Activated CD8-positive, alpha-beta memory T cell treated with anti-CD3 and anti-CD28 coated beads, Interleukin-2, amount 10 ng/mL, durations not matched to agents 7 days and 5 days (primary cell): ENCODE results near the gene ACSF3. TPM values are rescaled to one million over a fixed set of nuclear protein-coding genes. Genes with fewer than 3 reads are reported as not detected.
A peak's percentile ranks its signal among the peaks of the same experiment; 100 is the strongest.
"Not testable (repeated sequence)": the region's sequence is repeated elsewhere in the genome, so short reads cannot be mapped to it uniquely, and the experiment has no call there.

Source experiments
- ATAC-seq: fragments of 150-1000 bp; cut with Tn5 transposase; one replicate; pipeline ENCODE4 v1.10.0; 2021; ENCODE audit warnings: moderate library complexity
- CTCF ChIA-PET: fragments of 350-600 bp; sonication (Branson Sonifier 250); formaldehyde crosslinking; loops from one replicate; lab custom pipeline; 2021; ENCODE audit warnings: antibody characterized with exemption; lab: Charles Lee
- DNase-seq: peaks from one replicate; pipeline ENCODE4 v3.0.0-alpha.2; 2020
- H3K27ac Mint-ChIP-seq: one replicate; pipeline ENCODE4 v1.8.0; 2021; ENCODE audit warnings: mild to moderate bottlenecking, mixed read lengths
- H3K27me3 Mint-ChIP-seq: one replicate; pipeline ENCODE4 v1.8.0; 2021; ENCODE audit warnings: mixed read lengths
- H3K36me3 Mint-ChIP-seq: one replicate; pipeline ENCODE4 v1.8.0; 2021; ENCODE audit warnings: mild to moderate bottlenecking, mixed read lengths
- H3K4me1 Mint-ChIP-seq: one replicate; pipeline ENCODE4 v1.8.0; 2021; ENCODE audit warnings: mixed read lengths
- H3K4me3 Mint-ChIP-seq: one replicate; pipeline ENCODE4 v1.8.0; 2021; ENCODE audit warnings: mild to moderate bottlenecking, moderate library complexity, mixed read lengths
- H3K9me3 Mint-ChIP-seq: one replicate; pipeline ENCODE4 v1.8.0; 2022; ENCODE audit warnings: low read depth, mixed read lengths
- total RNA-seq, 2 experiments: library from RNA; stranded (reverse); gene quantifications; one replicate each; pipeline ENCODE4 v1.2.3, GENCODE V29; 2021

Gene ACSF3
- total RNA-seq, 2 experiments from 2014 or later: 43.6 to 56.7 TPM

DNA sequence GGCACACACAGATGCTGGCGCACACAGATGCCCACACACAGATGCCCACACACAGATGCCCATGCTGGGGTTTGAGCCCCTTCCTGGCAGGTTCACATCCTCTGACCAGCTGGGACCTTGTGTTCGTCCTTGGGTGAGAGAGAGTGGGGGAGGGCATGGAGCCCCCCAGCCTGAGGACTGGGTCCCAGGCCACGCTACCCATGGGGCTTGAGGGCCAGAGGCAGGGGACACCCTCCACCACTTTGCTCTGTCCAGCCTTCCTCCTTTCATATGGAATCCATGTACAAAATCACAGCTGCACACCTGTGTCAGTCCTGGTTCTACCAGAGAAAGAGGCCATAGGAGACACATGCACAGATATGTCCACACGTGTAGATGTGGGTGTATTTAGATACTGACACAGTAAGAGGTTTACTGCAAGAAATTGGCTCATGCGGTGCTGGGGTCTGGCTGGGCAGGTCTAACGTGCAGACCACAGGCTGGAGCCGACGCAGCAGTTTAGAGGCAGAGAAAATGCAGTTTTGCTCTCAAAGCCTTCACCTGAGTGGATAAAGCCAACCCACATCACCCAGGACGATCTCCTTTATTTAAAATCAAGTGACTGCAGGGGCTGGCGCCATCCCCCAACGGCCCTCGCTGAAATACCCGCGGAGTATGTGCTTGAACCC lies 95.8 kb downstream of the ACSF3 start:
- Mint-ChIP-seq H3K36me3 (no peaks in the 10 kb centered on the region), H3K27me3 (no peaks in the 10 kb centered on the region), H3K27ac (no peak overlapping the region), H3K4me3 (no peak overlapping the region), H3K9me3 (no peaks in the 10 kb centered on the region), H3K4me1 (no peaks in the 10 kb centered on the region)
- CTCF ChIA-PET: no interaction called here
- no peak for DNase-seq
- no peak for ATAC-seq

DNA sequence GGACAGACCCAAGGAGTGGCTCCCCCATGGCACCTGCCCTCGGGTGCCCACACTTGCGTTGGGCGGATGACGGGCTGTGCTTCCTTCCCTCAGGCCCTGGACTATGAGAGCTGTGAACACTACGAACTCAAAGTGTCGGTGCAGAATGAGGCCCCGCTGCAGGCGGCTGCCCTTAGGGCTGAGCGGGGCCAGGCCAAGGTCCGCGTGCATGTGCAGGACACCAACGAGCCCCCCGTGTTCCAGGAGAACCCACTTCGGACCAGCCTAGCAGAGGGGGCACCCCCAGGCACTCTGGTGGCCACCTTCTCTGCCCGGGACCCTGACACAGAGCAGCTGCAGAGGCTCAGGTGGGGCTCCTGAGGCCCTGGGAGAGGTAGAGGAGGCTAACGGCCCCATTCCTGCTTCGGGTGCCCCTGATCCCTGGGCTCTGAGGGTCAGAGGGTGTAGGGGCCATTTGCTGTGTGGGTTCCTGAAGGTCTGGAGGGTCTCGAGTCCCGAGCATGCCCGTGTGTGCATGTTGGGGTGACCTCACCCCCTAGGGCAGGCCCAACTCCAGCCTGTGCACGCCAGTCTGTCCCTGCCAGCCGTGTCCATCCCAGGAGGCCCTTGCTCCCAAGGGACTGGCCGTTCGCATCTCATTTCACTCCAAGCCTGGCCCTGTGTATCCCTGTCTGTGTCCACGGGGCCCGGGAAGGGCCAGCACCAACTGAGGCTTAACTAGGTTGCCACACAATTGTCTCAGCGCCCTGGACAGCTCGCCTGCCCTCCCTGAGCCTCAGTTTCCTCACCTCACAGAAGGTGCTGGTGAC lies 96.7 kb downstream of the ACSF3 start:
- Mint-ChIP-seq H3K4me3 (no peak overlapping the region), H3K27me3 (no peaks in the 10 kb centered on the region)
- CTCF ChIA-PET: no interaction called here

DNA sequence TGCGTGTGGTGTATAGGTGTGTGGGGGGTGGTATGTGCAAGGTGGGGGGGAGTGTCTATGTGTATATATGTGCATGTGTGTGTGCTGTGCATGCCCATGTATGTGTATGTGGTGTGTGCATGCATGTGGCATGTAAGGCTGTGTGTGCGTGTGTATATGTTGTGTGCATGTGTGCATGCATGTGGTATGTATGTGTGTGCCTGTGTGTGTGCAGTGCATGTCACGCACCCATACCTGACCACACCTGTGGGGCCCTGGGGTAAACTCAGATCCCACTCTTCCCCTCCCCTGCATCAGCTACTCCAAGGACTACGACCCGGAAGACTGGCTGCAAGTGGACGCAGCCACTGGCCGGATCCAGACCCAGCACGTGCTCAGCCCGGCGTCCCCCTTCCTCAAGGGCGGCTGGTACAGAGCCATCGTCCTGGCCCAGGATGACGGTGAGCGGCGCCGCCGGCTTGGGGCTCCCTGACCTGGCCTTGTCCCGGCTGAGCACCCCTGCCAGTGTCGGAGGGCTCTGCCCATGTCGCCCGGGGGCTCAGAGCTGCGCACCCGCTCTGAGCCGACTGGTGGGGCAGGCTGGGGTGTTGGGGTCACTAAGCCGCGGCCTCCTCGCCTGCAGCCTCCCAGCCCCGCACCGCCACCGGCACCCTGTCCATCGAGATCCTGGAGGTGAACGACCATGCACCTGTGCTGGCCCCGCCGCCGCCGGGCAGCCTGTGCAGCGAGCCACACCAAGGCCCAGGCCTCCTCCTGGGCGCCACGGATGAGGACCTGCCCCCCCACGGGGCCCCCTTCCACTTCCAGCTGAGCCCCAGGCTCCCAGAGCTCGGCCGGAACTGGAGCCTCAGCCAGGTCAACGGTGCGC lies 97.6 kb downstream of the ACSF3 start:
- H3K27ac Mint-ChIP-seq: no peak overlapping the region
- no peaks in the 10 kb centered on the region for H3K9me3 Mint-ChIP-seq
- no peaks in the 10 kb centered on the region for H3K36me3 Mint-ChIP-seq
- no peak for DNase-seq
- no peak for ATAC-seq
- H3K4me1 Mint-ChIP-seq: no peaks in the 10 kb centered on the region
- no peaks in the 10 kb centered on the region for H3K27me3 Mint-ChIP-seq
- CTCF ChIA-PET: no interaction called here
- no peak overlapping the region for H3K4me3 Mint-ChIP-seq

More for the DNA sequence above, 96.7 kb downstream of the ACSF3 start:
- no peaks in the 10 kb centered on the region for H3K9me3 Mint-ChIP-seq
- no peak overlapping the region for H3K27ac Mint-ChIP-seq
- ATAC-seq (no peak), DNase-seq (no peak)
- H3K36me3 Mint-ChIP-seq: no peaks in the 10 kb centered on the region
- no peaks in the 10 kb centered on the region for H3K4me1 Mint-ChIP-seq

DNA sequence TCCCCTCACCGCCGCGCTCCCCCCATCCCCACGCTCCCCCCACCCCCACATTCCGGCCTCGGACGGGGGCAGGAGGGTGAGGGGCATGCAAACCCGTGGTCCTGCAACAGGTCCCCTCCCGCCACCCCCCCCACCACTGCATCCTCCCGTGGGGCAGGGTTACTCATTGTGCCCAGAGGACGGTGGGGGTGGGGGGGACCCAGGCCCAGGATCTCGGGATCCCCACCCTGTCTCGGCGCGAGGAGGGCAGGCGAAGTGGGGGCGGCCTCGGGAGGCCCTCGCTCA lies 98.2 kb downstream of the ACSF3 start:
- Mint-ChIP-seq H3K27me3 (no peaks in the 10 kb centered on the region), H3K4me1 (no peaks in the 10 kb centered on the region), H3K4me3 (no peak overlapping the region), H3K27ac (no peak overlapping the region), H3K36me3 (no peaks in the 10 kb centered on the region), H3K9me3 (no peaks in the 10 kb centered on the region)
- ATAC-seq (no peak), DNase-seq (no peak)
- CTCF ChIA-PET: no interaction called here

DNA sequence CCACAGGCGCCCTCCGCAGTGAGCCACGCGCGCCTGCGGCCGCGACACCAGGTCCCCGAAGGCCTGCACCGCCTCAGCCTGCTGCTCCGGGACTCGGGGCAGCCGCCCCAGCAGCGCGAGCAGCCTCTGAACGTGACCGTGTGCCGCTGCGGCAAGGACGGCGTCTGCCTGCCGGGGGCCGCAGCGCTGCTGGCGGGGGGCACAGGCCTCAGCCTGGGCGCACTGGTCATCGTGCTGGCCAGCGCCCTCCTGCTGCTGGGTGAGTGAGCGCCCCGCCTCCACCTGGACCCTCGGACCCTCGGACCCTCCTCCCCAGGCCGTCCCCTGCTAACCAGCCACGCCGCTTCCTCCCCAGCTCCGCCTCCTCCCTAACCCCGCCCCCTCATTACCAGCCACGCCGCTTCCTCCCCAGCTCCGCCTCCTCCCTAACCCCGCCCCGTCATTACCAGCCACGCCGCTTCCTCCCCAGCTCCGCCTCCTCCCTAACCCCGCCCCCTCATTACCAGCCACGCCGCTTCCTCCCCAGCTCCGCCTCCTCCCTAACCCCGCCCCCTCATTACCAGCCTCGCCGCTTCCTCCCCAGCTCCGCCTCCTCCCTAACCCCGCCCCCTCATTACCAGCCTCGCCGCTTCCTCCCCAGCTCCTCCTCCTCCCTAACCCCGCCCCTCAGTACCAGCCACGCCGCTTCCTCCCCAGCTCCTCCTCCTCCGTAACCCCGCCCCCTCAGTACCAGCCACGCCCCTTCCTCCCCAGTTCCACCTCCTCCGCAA lies 98.7 kb downstream of the ACSF3 start:
- H3K27ac Mint-ChIP-seq, H3K9me3 Mint-ChIP-seq, H3K4me1 Mint-ChIP-seq, H3K27me3 Mint-ChIP-seq, H3K4me3 Mint-ChIP-seq, H3K36me3 Mint-ChIP-seq: not testable (repeated sequence)
- ATAC-seq (peak; percentile 52), DNase-seq (peak; percentile 86)
- CTCF ChIA-PET: interaction anchor here (0.9 kb wide), 1 partner anchor 335 kb away, joined by 3 read pairs; the partner anchor contains the start of gene TRAPPC2L

DNA sequence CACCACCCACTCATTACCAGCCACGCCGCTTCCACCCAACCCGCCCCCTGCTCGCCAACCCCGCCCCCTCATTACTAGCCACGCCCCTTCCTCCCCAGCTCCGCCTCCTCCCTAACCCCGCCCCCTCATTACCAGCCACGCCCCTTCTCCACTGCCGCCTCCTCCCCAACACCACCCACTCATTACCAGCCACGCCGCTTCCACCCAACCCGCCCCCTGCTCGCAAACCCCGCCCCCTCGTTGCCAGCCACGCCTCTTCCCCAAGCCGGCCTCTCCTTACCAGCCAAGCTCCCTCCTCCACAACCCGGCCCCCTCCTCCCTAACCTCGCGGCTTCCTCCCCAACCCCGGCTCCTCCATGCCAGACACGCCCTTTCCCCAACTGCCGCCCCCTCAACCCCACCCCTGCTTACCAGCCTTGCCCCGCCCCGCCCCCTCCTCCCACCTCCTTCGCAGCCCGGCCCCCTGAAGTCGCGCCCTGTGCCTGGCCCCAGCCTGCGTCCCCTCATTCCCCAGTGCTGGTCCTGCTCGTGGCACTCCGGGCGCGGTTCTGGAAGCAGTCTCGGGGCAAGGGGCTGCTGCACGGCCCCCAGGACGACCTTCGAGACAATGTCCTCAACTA lies 99.4 kb downstream of the ACSF3 start:
- CTCF ChIA-PET: interaction anchor here (0.9 to 1.1 kb wide), 2 partner anchors 22 to 336 kb away, joined by 3 to 4 read pairs; partner anchors contain the start of gene TRAPPC2L
- Mint-ChIP-seq H3K36me3 (no peaks in the 10 kb centered on the region), H3K9me3 (no peaks in the 10 kb centered on the region), H3K4me1 (no peaks in the 10 kb centered on the region), H3K27ac (no peak overlapping the region), H3K27me3 (no peaks in the 10 kb centered on the region), H3K4me3 (no peak overlapping the region)
- ATAC-seq (peak; percentile 31), DNase-seq (peak; percentile 62)

DNA sequence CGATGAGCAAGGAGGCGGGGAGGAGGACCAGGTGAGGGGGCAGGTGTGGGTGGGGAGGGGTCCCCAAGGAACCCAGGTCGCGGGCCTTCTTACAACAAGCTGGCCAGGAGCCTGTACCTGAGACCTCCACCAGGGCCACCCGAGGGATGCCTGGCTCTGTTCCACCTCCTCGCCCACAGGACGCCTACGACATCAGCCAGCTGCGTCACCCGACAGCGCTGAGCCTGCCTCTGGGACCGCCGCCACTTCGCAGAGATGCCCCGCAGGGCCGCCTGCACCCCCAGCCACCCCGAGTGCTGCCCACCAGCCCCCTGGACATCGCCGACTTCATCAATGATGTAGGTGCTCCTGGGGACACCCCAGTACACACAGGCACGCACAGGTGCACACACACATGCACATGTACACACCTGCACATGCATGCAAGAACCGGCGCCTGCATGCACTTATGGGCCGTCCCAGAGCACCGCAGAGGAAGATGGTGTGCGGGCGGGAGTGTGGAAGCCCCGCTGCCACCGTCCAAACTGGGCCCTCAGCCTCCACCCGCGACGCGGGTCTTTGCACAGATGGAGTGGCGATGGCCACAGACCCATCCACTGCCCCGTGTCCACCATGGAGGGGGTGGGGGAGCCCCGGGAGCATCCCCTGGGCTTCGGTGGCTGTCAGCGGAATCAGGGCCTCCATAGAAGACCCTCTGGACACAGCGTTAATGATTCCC lies 100.1 kb downstream of the ACSF3 start:
- no peaks in the 10 kb centered on the region for H3K27me3 Mint-ChIP-seq
- CTCF ChIA-PET: interaction anchor here (1.1 kb wide), 1 partner anchor 22 kb away, joined by 4 read pairs; no protein-coding TSS in a partner anchor
- no peaks in the 10 kb centered on the region for H3K9me3 Mint-ChIP-seq
- H3K4me1 Mint-ChIP-seq: no peaks in the 10 kb centered on the region
- H3K4me3 Mint-ChIP-seq: no peak overlapping the region
- ATAC-seq: no peak
- H3K36me3 Mint-ChIP-seq: no peaks in the 10 kb centered on the region
- H3K27ac Mint-ChIP-seq: no peak overlapping the region
- no peak for DNase-seq

DNA sequence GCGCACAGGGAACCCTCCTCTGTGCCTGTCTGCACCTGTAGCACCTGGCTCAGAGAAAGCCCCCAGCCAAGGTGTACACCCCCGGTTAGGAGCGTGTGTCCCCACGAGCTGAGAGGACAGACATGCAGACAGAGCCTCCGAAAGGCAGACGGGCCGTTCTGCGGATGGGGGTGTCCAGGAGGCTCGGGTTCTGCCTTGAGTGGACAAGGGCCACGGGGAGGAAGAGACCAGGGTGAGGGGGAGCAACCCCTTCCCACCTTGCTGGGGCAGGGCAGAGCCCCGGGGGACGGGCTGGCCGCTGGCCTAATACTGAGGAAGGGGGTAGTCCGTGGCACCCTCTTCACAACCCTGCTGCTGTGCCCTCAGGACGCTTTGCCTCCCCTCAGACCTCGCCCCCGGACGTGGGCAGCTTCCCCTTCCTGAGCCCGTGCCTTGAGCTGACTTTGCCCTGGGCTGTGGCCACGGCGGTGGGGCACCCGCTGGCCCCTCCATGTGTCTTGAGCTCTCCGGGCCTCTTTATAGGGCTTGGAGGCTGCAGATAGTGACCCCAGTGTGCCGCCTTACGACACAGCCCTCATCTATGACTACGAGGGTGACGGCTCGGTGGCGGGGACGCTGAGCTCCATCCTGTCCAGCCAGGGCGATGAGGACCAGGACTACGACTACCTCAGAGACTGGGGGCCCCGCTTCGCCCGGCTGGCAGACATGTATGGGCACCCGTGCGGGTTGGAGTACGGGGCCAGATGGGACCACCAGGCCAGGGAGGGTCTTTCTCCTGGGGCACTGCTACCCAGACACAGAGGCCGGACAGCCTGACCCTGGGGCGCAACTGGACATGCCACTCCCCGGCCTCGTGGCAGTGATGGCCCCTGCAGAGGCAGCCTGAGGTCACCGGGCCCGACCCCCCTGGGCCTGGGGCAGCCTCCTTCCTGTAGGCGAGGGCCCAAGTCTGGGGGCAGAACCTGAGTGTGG lies 101.0 kb downstream of the ACSF3 start:
- no peak overlapping the region for H3K27ac Mint-ChIP-seq
- no peaks in the 10 kb centered on the region for H3K4me1 Mint-ChIP-seq
- no peak overlapping the region for H3K4me3 Mint-ChIP-seq
- H3K36me3 Mint-ChIP-seq: no peaks in the 10 kb centered on the region
- DNase-seq (no peak), ATAC-seq (no peak)
- CTCF ChIA-PET: interaction anchor here (0.6 kb wide), 1 partner anchor 21 kb away, joined by 3 read pairs; no protein-coding TSS in a partner anchor
- H3K27me3 Mint-ChIP-seq: no peaks in the 10 kb centered on the region
- H3K9me3 Mint-ChIP-seq: no peaks in the 10 kb centered on the region

DNA sequence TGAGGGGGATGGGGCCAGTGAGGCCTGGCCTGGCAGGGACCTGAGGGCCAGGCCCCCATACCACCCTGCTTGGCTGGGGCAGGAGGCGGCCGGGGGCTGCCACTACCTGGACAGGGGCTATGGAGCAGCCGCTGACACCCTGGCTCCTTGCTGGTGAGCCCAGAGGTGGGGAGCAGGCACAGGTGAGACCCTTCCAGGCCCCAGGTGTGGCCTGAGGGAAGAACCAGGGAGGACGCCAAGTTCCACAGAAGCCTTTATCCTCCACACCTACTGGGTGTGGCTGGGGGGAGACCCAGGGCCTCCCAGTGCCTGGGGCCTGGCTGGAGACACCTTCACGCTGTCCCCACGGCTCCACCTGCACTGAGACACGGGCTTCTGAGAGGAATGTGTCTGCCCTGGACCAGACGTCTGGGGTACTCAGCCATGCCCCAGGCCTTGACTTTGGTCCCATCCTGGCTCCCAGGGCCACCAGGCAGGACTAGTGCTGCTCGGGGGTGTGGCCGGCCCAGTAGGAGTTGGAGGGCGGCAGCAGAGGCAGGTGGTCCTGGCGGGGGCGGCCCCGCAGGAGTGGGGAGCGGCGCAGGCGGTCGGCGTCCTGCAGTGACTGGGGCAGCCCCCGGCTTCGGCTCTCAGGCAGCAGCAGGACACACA lies 102.0 kb downstream of the ACSF3 start:
- ATAC-seq (no peak), DNase-seq (no peak)
- CTCF ChIA-PET: no interaction called here
- peaks cover 9% of the 10 kb centered on the region for H3K27me3 Mint-ChIP-seq
- no peak overlapping the region for H3K4me3 Mint-ChIP-seq
- no peak overlapping the region for H3K27ac Mint-ChIP-seq
- no peaks in the 10 kb centered on the region for H3K9me3 Mint-ChIP-seq
- no peaks in the 10 kb centered on the region for H3K36me3 Mint-ChIP-seq
- no peaks in the 10 kb centered on the region for H3K4me1 Mint-ChIP-seq

DNA sequence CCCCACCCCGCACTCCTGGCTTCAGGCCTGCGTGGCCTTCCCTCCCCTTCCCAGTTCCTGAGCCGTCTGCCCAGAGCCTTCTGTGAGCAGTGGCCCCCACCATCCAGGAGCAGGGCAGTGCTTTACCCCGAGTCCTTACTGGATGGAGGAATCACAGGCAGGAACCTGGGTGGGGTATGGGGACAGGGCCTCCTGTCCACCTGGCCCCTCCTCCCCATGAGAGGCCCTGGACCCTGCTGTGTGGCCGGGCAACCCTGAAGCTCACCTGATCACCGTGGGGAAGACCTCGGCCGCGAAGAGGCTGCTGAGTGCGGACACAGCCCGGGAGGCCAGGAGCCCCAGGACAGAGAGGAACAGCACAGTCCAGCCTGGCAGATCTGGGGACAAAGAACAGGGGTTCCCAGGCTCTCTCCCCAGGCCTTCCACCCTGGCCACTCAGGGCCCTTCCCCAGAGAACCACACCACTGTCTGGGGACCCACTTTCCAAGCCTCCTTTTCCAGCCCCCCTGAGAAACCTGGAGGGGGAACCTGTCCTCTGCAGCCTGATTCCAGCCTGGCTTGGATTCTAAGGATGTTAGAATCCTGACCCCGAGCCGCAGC lies 103.5 kb downstream of the ACSF3 start:
- H3K4me1 Mint-ChIP-seq: no peaks in the 10 kb centered on the region
- DNase-seq: no peak
- peaks cover 12% of the 10 kb centered on the region for H3K27me3 Mint-ChIP-seq
- ATAC-seq: no peak
- CTCF ChIA-PET: no interaction called here
- no peak overlapping the region for H3K4me3 Mint-ChIP-seq
- H3K36me3 Mint-ChIP-seq: no peaks in the 10 kb centered on the region
- no peaks in the 10 kb centered on the region for H3K9me3 Mint-ChIP-seq
- H3K27ac Mint-ChIP-seq: no peak overlapping the region
